Left ventricle myocardium inferior (tissue), 1 donor: Measurements from ENCODE around the gene RABEP1. TPM values are rescaled to one million over a fixed set of nuclear protein-coding genes. Genes with fewer than 3 reads are reported as not detected.
A peak's percentile ranks its signal among the peaks of the same experiment; 100 is the strongest.

Experiments used
- DNase-seq: peaks from one replicate; pipeline ENCODE4 v3.0.0-alpha.2; 2020
- H3K27ac ChIP-seq: fragments of 200-600 bp; replicated peaks from 2 replicates; pipeline ENCODE4 v1.8.0; 2021
- H3K27me3 ChIP-seq: fragments of 200-600 bp; 2 replicates; pipeline ENCODE4 v1.8.0; 2021; ENCODE audit warnings: low read depth
- H3K36me3 ChIP-seq: fragments of 200-600 bp; 2 replicates; pipeline ENCODE4 v1.8.0; 2021
- H3K4me1 ChIP-seq: fragments of 200-600 bp; 2 replicates; pipeline ENCODE4 v1.8.0; 2021
- H3K4me3 ChIP-seq: fragments of 200-600 bp; 2 replicates; pipeline ENCODE4 v1.8.0; 2021; ENCODE audit warnings: mild to moderate bottlenecking, moderate library complexity
- H3K9me3 ChIP-seq: fragments of 200-600 bp; replicated peaks from 2 replicates; pipeline ENCODE4 v1.8.0; 2021
- CTCF ChIP-seq: fragments of 200-600 bp; IDR thresholded peaks from 2 replicates; pipeline ENCODE4 v1.8.0; 2021; ENCODE audit warnings: antibody characterized with exemption, mild to moderate bottlenecking, borderline replicate concordance
- intact Hi-C: fragments of 100-400 bp; cut with micrococcal nuclease; formaldehyde crosslinking; loops from one replicate; pipeline ENCODE4 v1.11.0; 2022
- total RNA-seq: library from RNA; stranded (reverse); fragmentation: NEBNext Ultra II Directional; extraction: Animal tissue kit (Norgen Biotek cat#: 25700); gene quantifications from one replicate; pipeline ENCODE4 v1.2.1, GENCODE V29; 2021
- donor health status: DM: no; HTN: yes; CAD: no; lungs with severe emphysema.

Gene RABEP1
- total RNA-seq, 1 donor from 2014 or later = 60.6 TPM

GRCh38 chr17:5283571-5284315, 1.7 kb downstream of the RABEP1 start:
- peak overlapping the region; percentile 96 for H3K27ac ChIP-seq
- H3K36me3 ChIP-seq = no peaks in the 10 kb centered on the region
- TF ChIP-seq CTCF = no peak
- no peak for DNase-seq
- no peaks in the 10 kb centered on the region for H3K9me3 ChIP-seq
- intact Hi-C loops = no loop called here
- no peaks in the 10 kb centered on the region for H3K27me3 ChIP-seq
- H3K4me1 ChIP-seq = peaks cover 55% of the 10 kb centered on the region
- H3K4me3 ChIP-seq = peak overlapping the region; percentile 84

- Histone ChIP-seq H3K36me3 (no peaks in the 10 kb centered on the region), H3K27ac (no peak overlapping the region), H3K9me3 (no peaks in the 10 kb centered on the region), H3K27me3 (no peaks in the 10 kb centered on the region), H3K4me3 (no peak overlapping the region), H3K4me1 (peaks cover 63% of the 10 kb centered on the region)
- DNase-seq = no peak
- intact Hi-C loops = no loop called here
- no peak for TF ChIP-seq CTCF
These were observed 2.6 kb downstream of the RABEP1 start for GRCh38 chr17:5284681-5285080.

DNA sequence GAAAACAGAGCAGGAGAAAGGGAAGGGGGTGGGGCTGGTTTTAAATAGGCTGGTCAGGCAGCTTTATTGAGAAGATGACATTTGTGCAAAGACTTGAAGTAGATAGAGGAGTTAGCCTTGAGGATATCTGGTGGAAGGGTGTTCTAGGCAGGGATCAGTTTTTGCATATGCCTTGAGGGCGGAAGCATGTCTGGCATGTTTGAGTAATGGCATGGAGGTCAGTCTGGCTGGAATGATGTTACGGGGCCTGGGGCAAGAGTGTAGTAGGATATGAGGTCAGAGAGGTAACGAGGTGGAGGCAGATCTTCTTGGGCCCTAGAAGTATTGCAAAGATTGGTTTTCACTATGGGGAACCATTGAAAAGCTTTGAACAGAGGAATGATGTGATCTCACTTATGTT, 4.8 kb downstream of the RABEP1 start:
- Histone ChIP-seq H3K27me3 (no peaks in the 10 kb centered on the region), H3K9me3 (no peaks in the 10 kb centered on the region), H3K36me3 (no peaks in the 10 kb centered on the region), H3K4me3 (no peak overlapping the region), H3K4me1 (peaks cover 61% of the 10 kb centered on the region), H3K27ac (no peak overlapping the region)
- TF ChIP-seq CTCF = no peak
- intact Hi-C loops = no loop called here
- DNase-seq = no peak

DNA sequence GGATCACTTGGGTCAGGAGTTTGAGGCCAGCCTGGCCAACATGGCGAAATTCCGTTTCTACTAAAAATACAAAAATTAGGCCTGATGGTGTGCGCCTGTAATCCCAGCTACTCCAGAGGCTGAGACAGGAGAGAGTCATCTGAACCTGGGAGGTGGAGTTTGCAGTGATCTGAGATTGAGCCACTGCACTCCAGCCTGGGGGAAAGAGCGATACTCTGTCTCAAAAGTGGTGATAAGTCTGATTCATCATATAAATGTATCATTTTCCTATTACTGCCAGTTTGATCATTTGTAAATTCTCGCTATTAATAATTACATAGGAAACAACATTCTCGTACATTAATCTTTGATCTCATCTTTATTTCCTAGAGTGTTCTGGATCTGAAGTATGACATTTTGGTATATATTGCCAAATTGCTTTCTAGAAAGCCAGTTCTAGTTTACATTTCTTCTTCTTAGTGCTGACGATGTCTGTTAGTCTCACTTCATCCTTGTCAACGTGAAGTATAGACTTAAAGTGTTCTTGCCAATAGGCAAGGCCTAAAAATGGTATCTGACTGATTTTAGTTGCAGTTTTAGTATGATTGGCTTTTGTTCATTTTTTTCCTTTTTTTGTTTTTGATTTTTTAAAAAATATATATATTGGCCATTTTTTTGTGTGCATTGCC, 9.7 kb downstream of the RABEP1 start:
- Histone ChIP-seq H3K27me3 (no peaks in the 10 kb centered on the region), H3K4me3 (no peak overlapping the region), H3K9me3 (no peaks in the 10 kb centered on the region), H3K27ac (no peak overlapping the region), H3K36me3 (no peaks in the 10 kb centered on the region), H3K4me1 (peaks cover 40% of the 10 kb centered on the region)
- DNase-seq = no peak
- intact Hi-C loops = no loop called here
- TF ChIP-seq CTCF = no peak

DNA sequence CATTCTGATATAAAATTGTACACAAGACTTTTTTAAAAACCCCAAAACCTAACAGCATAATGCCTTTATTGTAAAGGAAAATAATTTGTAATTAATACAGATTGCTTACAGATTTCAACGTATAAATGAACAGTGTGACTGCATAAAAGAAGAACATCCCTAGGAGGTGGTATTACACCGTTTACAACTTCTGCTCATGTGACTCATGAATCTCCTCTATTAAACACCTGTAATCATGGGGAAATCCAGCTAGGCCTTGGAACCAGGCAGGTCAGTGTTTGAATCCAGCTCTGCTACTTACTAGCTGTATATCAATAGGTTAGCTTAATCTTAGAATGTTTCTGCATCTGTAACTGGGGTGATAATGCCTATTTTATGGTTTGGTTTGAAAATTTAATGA, 15.2 kb downstream of the RABEP1 start:
- no peak overlapping the region for H3K27ac ChIP-seq
- no peak for DNase-seq
- intact Hi-C loops = no loop called here
- no peak for TF ChIP-seq CTCF
- no peaks in the 10 kb centered on the region for H3K36me3 ChIP-seq
- no peaks in the 10 kb centered on the region for H3K27me3 ChIP-seq
- H3K4me3 ChIP-seq = no peak overlapping the region
- H3K4me1 ChIP-seq = peaks cover 49% of the 10 kb centered on the region
- H3K9me3 ChIP-seq = no peaks in the 10 kb centered on the region
